GM12878 (cell line): ENCODE measurements around the gene ATP7A. TPM values are rescaled to one million over a fixed set of nuclear protein-coding genes. Genes with fewer than 3 reads are reported as not detected.
"Not testable (repeated sequence)": the region's sequence is repeated elsewhere in the genome, so short reads cannot be mapped to it uniquely, and the experiment has no call there.

Experiments
- ATAC-seq: fragments of 200-7000 bp; cut with Tn5 transposase; 3 replicates; pipeline ENCODE4 v1.9.1; 2020; ENCODE audit warnings: mild to moderate bottlenecking, moderate library complexity
- BruUV-seq: library from RNA; stranded (reverse); fragments of 400-500 nt; replicated peaks from 2 replicates; lab custom pipeline; 2021; lab: Mats Ljungman, UMichigan
- CTCF ChIA-PET: fragments of 300-600 bp; sonication (Branson Sonifier 250); formaldehyde crosslinking; extraction: SDS; loops from one replicate; lab custom pipeline; 2021; ENCODE audit warnings: inconsistent platforms; lab: Yijun Ruan, JAX
- POLR2A ChIA-PET: fragments of 350-600 bp; formaldehyde crosslinking; extraction: SDS; loops from one replicate; lab custom pipeline; 2021; ENCODE audit warnings: inconsistent platforms; lab: Charles Lee
- RAD21 ChIA-PET: fragments of 300-600 bp; sonication (Branson Sonifier 250); formaldehyde crosslinking; loops from one replicate; lab custom pipeline; 2023; ENCODE audit warnings: antibody characterized with exemption; ENCODE audit not compliant: unreplicated experiment; lab: Charles Lee
- SMC1A ChIA-PET: fragments of 300-600 bp; sonication (Branson Sonifier 250); formaldehyde crosslinking; loops from one replicate; lab custom pipeline; 2023; ENCODE audit not compliant: unreplicated experiment, uncharacterized antibody; lab: Charles Lee
- DNase-seq: peaks from one replicate; pipeline ENCODE4 v3.0.0-alpha.2; 2011; ENCODE audit warnings: low read depth, low spot score
- FAIRE-seq: peaks from 3 replicates; lab custom pipeline; 2011; peaks lifted over from hg19 to GRCh38; lab: Jason Lieb, UNC
- H2AFZ ChIP-seq: 2 replicates; pipeline ENCODE4 v1.6.0; 2011; ENCODE audit warnings: low read depth, low read length, control low read depth; ENCODE audit not compliant: control insufficient read depth
- H3K27ac ChIP-seq: 2 replicates; pipeline ENCODE4 v1.5.1; 2011; ENCODE audit warnings: control low read depth; ENCODE audit not compliant: control insufficient read depth, insufficient read depth
- H3K27me3 ChIP-seq, 2 experiments: replicated peaks in 1 of 2; 2 replicates each; pipeline versions ENCODE4 v1.6.0 to v1.6.1; 2011; ENCODE audit warnings: low read length in 1 of 2; ENCODE audit not compliant: control insufficient read depth in 2 of 2, insufficient read depth in 2 of 2
- H3K36me3 ChIP-seq, 2 experiments: 2 replicates each; pipeline ENCODE4 v1.5.1; 2011; ENCODE audit warnings: low read length in 1 of 2; ENCODE audit not compliant: control insufficient read depth in 2 of 2, insufficient read depth in 2 of 2
- H3K4me1 ChIP-seq: 2 replicates; pipeline ENCODE4 v1.6.1; 2011; ENCODE audit warnings: mild to moderate bottlenecking, low read length, moderate library complexity, mixed read lengths; ENCODE audit not compliant: control insufficient read depth, insufficient read depth
- H3K4me2 ChIP-seq: 2 replicates; pipeline ENCODE4 v1.6.0; 2011; ENCODE audit warnings: control low read depth; ENCODE audit not compliant: control insufficient read depth, insufficient read depth
- H3K4me3 ChIP-seq: fragments of 200-600 bp; sonication (generic); 2 replicates; pipeline ENCODE4 v1.5.1; 2016
- H3K79me2 ChIP-seq: 2 replicates; pipeline ENCODE4 v1.6.0; 2011; ENCODE audit warnings: low read length; ENCODE audit not compliant: control insufficient read depth, insufficient read depth
- H3K9ac ChIP-seq: 2 replicates; pipeline ENCODE4 v1.8.0; 2011; ENCODE audit warnings: low read length, control low read depth, mixed read lengths; ENCODE audit not compliant: control insufficient read depth, insufficient read depth
- H3K9me3 ChIP-seq: replicated peaks from 3 replicates; pipeline ENCODE4 v1.5.1; 2011; ENCODE audit warnings: mild to moderate bottlenecking, low read length; ENCODE audit not compliant: control insufficient read depth, insufficient read depth
- H4K20me1 ChIP-seq: 2 replicates; pipeline ENCODE4 v1.6.0; 2011; ENCODE audit not compliant: control insufficient read depth, insufficient read depth
- EED ChIP-seq: sonication (generic); IDR thresholded peaks from 2 replicates; pipeline ENCODE4 v1.6.1; 2016; ENCODE audit warnings: antibody characterized with exemption, low read depth
- ESRRA ChIP-seq: IDR thresholded peaks from 2 replicates; pipeline ENCODE4 v1.6.1; 2012; ENCODE audit warnings: mild to moderate bottlenecking, low read length, improper control_type of control experiment
- SP1 ChIP-seq: IDR thresholded peaks from one replicate; pipeline ENCODE4 v1.6.1; 2011; ENCODE audit warnings: low read depth, low read length
- SREBF1 ChIP-seq: IDR thresholded peaks from 2 replicates; pipeline ENCODE4 v1.6.1; 2012; ENCODE audit warnings: mild to moderate bottlenecking, low read length
- WGBS: methylation state at CpG from one replicate; pipeline ENCODE4 v1.1.6; 2016; ENCODE audit warnings: low lambda C conversion rate; ENCODE audit not compliant: insufficient replicate concordance, insufficient coverage; ENCODE audit errors: missing lambda C conversion rate; 5-methylcytosine and 5-hydroxymethylcytosine counted together
- in situ Hi-C: fragments of 300-500 bp; cut with MboI; formaldehyde crosslinking; loops from 9 replicates; pipeline ENCODE4 v1.14.3; 2018; ENCODE audit warnings: mixed read lengths
- intact Hi-C: fragments of 100-400 bp; cut with micrococcal nuclease; formaldehyde crosslinking; loops from one replicate; pipeline ENCODE4 v1.14.2; 2022; ENCODE audit not compliant: unreplicated experiment
- polyA plus RNA-seq, 11 experiments: library from polyadenylated mRNA; depleted of rRNA in 4 of 11; unstranded in 6 of 11; stranded (reverse) in 5 of 11; fragments of >200 nt; fragmentation: Nextera tagmentation in 4 of 11; fragmentation: Illumina TruSeq in 1 of 11; extraction: Ambion mirVana in 4 of 11; extraction: Trizol in 1 of 11; gene quantifications; 1 replicate in 1 of 11; 2 replicates in 10 of 11; pipeline versions ENCODE4 v1.2.1 to v1.2.3, GENCODE V29; 2011 to 2016; ENCODE audit warnings: inconsistent platforms in 2 of 11, missing spikeins in 2 of 11, low read depth in 1 of 11
- total RNA-seq, 4 experiments: library from RNA; depleted of rRNA in 3 of 4; stranded (reverse); fragments of >200 nt in 3 of 4; fragmentation: Illumina TruSeq in 1 of 4; extraction: Trizol in 1 of 4; gene quantifications; 2 replicates each; pipeline versions ENCODE4 v1.2.1 to v1.2.3, GENCODE V29; 2013 to 2021

Gene ATP7A
- total and polyA plus RNA-seq, 10 of the 15 experiments (the other 5 are each of a cell fraction or from before 2014, with no cell fraction given), result 2.5 to 12.0 (median 7.6) TPM

GRCh38 chrX:78075787-78076389, 165.4 kb downstream of the ATP7A start:
- FAIRE-seq, result no peak
- no peaks in the 10 kb centered on the region for H3K36me3 ChIP-seq
- no peaks in the 10 kb centered on the region for H3K27me3 ChIP-seq
- no peak overlapping the region for H3K27ac ChIP-seq
- H4K20me1 ChIP-seq, result no peaks in the 10 kb centered on the region
- BruUV-seq, result no TSS peak
- no peak for DNase-seq
- H3K4me2 ChIP-seq, result no peak overlapping the region
- H3K9ac ChIP-seq, result no peak overlapping the region
- CTCF ChIA-PET, result interaction anchor here (1.2 kb wide), 1 partner anchor 11 kb away, joined by 4 read pairs; no protein-coding TSS in a partner anchor
- no peaks in the 10 kb centered on the region for H3K79me2 ChIP-seq
- H3K4me1 ChIP-seq, result no peaks in the 10 kb centered on the region
- intact Hi-C loops (no loop called here), in situ Hi-C loops (no loop called here)
- 62% methylated on average over 5 of the region's 5 CpGs for WGBS
- RAD21 ChIA-PET, result no interaction called here
- SMC1A ChIA-PET, result interaction anchor here (1.0 kb wide), 1 partner anchor 10 kb away, joined by 3 read pairs; no protein-coding TSS in a partner anchor
- no peak for ATAC-seq
- H3K9me3 ChIP-seq, result peaks cover 3% of the 10 kb centered on the region; the same call in 1 of the 3 replicates
- no peak for TF ChIP-seq SREBF1
- TF ChIP-seq ESRRA, result no peak
- TF ChIP-seq EED, result no peak
- no peak for TF ChIP-seq SP1
- H3K4me3 ChIP-seq, result no peak overlapping the region
- H2AFZ ChIP-seq, result no peak overlapping the region
- POLR2A ChIA-PET, result no interaction called here

- CTCF ChIA-PET, ATAC-seq, H4K20me1 ChIP-seq, SMC1A ChIA-PET, H3K4me1 ChIP-seq, intact Hi-C loops, DNase-seq, H3K4me3 ChIP-seq, H2AFZ ChIP-seq, FAIRE-seq, H3K27me3 ChIP-seq, H3K36me3 ChIP-seq, BruUV-seq, H3K27ac ChIP-seq, H3K4me2 ChIP-seq, H3K9me3 ChIP-seq, H3K9ac ChIP-seq, POLR2A ChIA-PET, H3K79me2 ChIP-seq, RAD21 ChIA-PET, in situ Hi-C loops: not testable (repeated sequence)
- WGBS, result 63% methylated on average over 6 of the region's 6 CpGs
Measured at GRCh38 chrX:78081413-78081812, 170.9 kb downstream of the ATP7A start.
